ENCODE measurements around the gene MBNL2. TPM values are rescaled to one million over a fixed set of nuclear protein-coding genes. Genes with fewer than 3 reads are reported as not detected.

Gene MBNL2
- total RNA-seq, 2 experiments from 2014 or later, result 2.7 to 7.4 TPM

DNA sequence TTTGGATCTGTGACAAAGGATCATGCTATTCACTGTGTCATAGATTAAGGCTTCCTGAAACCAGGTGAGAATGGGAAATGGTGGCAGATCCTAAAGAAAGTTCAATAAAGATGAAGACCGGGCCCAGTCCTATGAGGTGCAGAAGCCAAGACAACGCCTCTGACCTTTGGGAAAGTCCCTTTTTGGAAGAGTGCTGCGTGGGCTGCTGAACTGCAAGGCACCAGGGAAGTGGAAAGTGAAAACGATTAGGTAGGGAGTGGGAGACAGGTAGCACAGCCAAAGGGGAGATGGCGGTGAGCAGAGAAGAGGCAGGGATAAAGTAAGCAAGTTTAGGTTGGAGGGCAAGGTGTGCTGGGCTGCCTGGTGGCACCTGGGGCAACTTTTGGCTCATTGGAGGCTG is 16.3 kb downstream of the MBNL2 start:
- BruUV-seq (replicated peaks), result no TSS peak
- intact Hi-C loops (cut with micrococcal nuclease; ENCODE audit: unreplicated experiment), result no loop called here
- POLR2A ChIA-PET, result interaction anchor here (1.0 kb wide), 1 partner anchor 10 kb away, joined by 5 read pairs; no protein-coding TSS in a partner anchor
- CTCF ChIA-PET (ENCODE audit: unreplicated experiment), result no interaction called here
- Histone ChIP-seq H3K27ac (ENCODE audit: low read depth, low read length, poor library complexity, severe bottlenecking) (no peak overlapping the region), H3K36me3 (ENCODE audit: insufficient read depth, low read length) (no peaks in the 10 kb centered on the region), H3K9me3 (ENCODE audit: low read length) (no peaks in the 10 kb centered on the region), H4K20me1 (ENCODE audit: insufficient read depth, low read length) (no peaks in the 10 kb centered on the region), H3K4me1 (ENCODE audit: insufficient read depth, low read length, poor library complexity, severe bottlenecking) (no peaks in the 10 kb centered on the region), H3K79me2 (ENCODE audit: insufficient read depth, low read depth, low read length) (no peaks in the 10 kb centered on the region), H2AFZ (ENCODE audit: low read length) (no peak overlapping the region), H3K9me2 (ENCODE audit: insufficient read depth, low read length) (no peaks in the 10 kb centered on the region), H3K4me3 (ENCODE audit: low read depth, low read length, poor library complexity, severe bottlenecking) (no peak overlapping the region), H3K4me2 (ENCODE audit: low read length) (no peak overlapping the region)
- no peak for DNase-seq (ENCODE audit: low spot score)
- TF ChIP-seq EZH2phosphoT487 (IDR thresholded peaks at IDR 0.05; ENCODE audit: borderline replicate concordance, low read depth, low read length) (no peak), CTCF (conservative IDR thresholded peaks at IDR 0.05; ENCODE audit: low read length) (no peak)

- DNase-seq (ENCODE audit: low spot score), result no peak
- H3K36me3 ChIP-seq (ENCODE audit: insufficient read depth, low read length), result no peaks in the 10 kb centered on the region
- H2AFZ ChIP-seq (ENCODE audit: low read length), result no peak overlapping the region
- no peaks in the 10 kb centered on the region for H3K9me2 ChIP-seq (ENCODE audit: insufficient read depth, low read length)
- intact Hi-C loops (cut with micrococcal nuclease; ENCODE audit: unreplicated experiment), result no loop called here
- BruUV-seq (replicated peaks), result no TSS peak
- TF ChIP-seq EZH2phosphoT487 (IDR thresholded peaks at IDR 0.05; ENCODE audit: borderline replicate concordance, low read depth, low read length) (no peak), CTCF (conservative IDR thresholded peaks at IDR 0.05; ENCODE audit: low read length) (no peak)
- H3K79me2 ChIP-seq (ENCODE audit: insufficient read depth, low read depth, low read length), result no peaks in the 10 kb centered on the region
- POLR2A ChIA-PET, result interaction anchor here (1.0 kb wide), 1 partner anchor 11 kb away, joined by 5 read pairs; no protein-coding TSS in a partner anchor
- no peaks in the 10 kb centered on the region for H3K9me3 ChIP-seq (ENCODE audit: low read length)
- no peak overlapping the region for H3K4me3 ChIP-seq (ENCODE audit: low read depth, low read length, poor library complexity, severe bottlenecking)
- no peaks in the 10 kb centered on the region for H4K20me1 ChIP-seq (ENCODE audit: insufficient read depth, low read length)
- no peak overlapping the region for H3K4me2 ChIP-seq (ENCODE audit: low read length)
- no peak overlapping the region for H3K27ac ChIP-seq (ENCODE audit: low read depth, low read length, poor library complexity, severe bottlenecking)
- CTCF ChIA-PET (ENCODE audit: unreplicated experiment), result no interaction called here
- no peaks in the 10 kb centered on the region for H3K4me1 ChIP-seq (ENCODE audit: insufficient read depth, low read length, poor library complexity, severe bottlenecking)
These were observed 16.8 kb downstream of the MBNL2 start for GRCh38 chr13:97238883-97239282.

DNA sequence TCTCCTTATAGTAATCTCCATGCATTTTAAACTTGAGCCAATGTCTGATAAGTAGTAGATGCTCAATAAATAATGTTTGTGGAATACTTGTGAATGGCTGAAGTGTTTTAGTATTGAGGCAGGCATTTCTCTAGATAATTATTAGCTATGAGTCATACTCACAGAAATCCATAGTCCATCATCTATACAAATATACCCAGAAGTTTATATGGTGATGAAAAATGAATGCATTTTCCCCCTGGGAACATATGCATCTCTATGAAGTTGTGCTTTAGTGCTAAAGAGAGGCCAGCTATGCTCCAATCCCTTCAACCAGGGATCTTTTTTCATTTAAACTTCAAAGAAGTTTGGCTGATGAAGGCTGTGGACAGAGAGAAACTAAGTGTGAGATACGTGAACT is 17.2 kb downstream of the MBNL2 start:
- TF ChIP-seq CTCF (conservative IDR thresholded peaks at IDR 0.05; ENCODE audit: low read length) (no peak), EZH2phosphoT487 (IDR thresholded peaks at IDR 0.05; ENCODE audit: borderline replicate concordance, low read depth, low read length) (no peak)
- Histone ChIP-seq H3K36me3 (ENCODE audit: insufficient read depth, low read length) (no peaks in the 10 kb centered on the region), H3K4me3 (ENCODE audit: low read depth, low read length, poor library complexity, severe bottlenecking) (no peak overlapping the region), H4K20me1 (ENCODE audit: insufficient read depth, low read length) (no peaks in the 10 kb centered on the region), H3K27ac (ENCODE audit: low read depth, low read length, poor library complexity, severe bottlenecking) (no peak overlapping the region), H3K9me2 (ENCODE audit: insufficient read depth, low read length) (no peaks in the 10 kb centered on the region), H2AFZ (ENCODE audit: low read length) (no peak overlapping the region), H3K4me2 (ENCODE audit: low read length) (no peak overlapping the region), H3K4me1 (ENCODE audit: insufficient read depth, low read length, poor library complexity, severe bottlenecking) (no peaks in the 10 kb centered on the region), H3K79me2 (ENCODE audit: insufficient read depth, low read depth, low read length) (no peaks in the 10 kb centered on the region), H3K9me3 (ENCODE audit: low read length) (no peaks in the 10 kb centered on the region)
- no TSS peak for BruUV-seq (replicated peaks)
- CTCF ChIA-PET (ENCODE audit: unreplicated experiment), result no interaction called here
- intact Hi-C loops (cut with micrococcal nuclease; ENCODE audit: unreplicated experiment), result no loop called here
- DNase-seq (ENCODE audit: low spot score), result no peak
- POLR2A ChIA-PET, result interaction anchor here (1.0 kb wide), 2 partner anchors 11 to 38 kb away, joined by 3 to 5 read pairs; no protein-coding TSS in a partner anchor

Measured in OCI-LY7 (cell line).